Anterior cingulate cortex (tissue), 58 donors: ENCODE data around the gene DPPA5.
"Not testable (repeated sequence)": the region's sequence is repeated elsewhere in the genome, so short reads cannot be mapped to it uniquely, and the experiment has no call there.

Experiments used
- DNase-seq, 58 donors: peaks; one replicate each; lab custom pipeline; 2025; lab: John Stamatoyannopoulos, UW

The DPPA5 gene

DNA sequence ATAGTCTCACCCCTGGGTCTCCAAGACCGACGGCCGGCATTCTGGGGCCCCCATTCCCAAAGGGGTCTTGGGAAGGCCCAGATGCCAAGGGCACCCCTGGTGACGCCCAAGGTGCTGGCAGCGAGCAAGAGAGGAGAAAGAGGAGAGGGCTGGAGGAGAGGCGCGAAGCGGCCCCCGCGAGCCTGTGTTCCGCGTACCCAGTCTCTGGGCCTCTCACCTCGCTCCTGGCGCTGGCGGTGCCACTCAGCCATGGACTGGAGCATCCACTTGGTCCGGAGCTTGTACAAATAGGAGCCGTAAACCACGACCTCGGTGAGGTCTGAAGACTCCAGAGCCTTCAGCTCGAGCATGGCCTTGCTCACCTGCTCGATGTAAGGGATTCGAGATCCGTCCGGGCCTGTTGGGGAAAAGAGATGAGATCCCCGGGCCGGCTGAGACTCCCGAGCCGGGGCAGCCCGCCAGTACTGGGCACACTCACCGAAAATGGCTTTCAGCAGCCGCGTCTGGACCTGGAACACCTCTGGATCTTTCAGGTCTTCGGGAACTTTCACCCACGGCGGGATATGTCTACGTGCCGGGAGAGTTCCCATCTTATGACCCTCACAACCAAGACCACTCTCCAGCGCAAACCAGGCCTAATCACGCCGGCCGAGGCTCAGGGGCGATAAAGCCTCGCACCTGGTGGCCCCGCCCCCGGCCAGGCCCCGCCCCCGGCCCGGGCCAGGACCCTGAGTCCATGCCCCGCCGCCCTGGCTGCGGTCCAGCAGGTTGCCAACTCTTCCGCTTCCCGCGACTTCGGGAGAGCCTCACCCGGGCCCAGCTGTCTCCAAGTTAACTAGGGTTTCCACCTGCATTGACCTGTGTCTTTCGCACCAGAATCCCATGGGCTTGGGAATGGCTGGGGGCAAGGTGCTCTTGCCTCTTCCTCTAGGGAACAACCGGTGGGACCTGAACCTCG lies at the start of gene DPPA5:
Gene DPPA5, minus strand, starts transcription at position 641 of the 958 bp plus-strand sequence. Its CDS starts 51 bp downstream, at position 590.
- DNase-seq = no peak

DNA sequence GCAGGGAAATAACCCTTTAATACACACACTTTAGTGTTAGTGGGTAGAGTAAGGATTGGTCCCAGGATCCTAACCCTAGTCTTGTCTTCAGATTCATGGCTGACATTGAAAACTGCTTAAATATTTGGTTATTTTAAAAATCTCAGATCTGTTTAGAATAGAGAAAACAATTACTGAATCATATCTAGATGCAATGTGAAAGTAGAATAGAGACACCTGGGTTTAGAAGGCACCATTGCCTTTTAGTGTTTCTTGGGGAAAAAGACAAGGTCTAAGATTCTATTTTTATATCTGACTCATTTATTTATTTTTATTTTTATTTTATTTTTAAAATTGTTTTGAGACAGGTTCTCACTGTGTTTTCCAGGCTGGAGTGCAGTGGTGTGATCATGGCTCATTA lies 46.6 kb upstream of the DPPA5 start:
- DNase-seq = no peak

DNA sequence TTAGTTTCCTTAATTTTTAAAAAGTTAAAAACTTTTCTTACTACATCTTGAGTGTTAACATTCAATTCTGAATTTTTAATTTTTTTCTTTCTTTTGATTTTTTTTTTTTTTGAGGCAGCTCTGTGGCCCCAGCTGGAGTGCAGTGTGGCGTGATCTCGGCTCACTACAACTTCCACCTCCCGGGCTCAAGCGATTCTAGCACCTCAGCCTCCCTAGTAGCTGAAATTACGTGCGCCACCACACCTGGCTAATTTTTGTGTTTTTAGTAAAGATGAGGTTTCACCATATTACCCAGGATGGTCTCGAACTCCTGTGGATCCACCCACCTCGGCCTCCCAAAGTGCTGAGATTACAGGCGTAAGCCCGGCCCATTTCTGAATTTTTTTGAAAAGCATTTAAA lies 41.8 kb upstream of the DPPA5 start:
- DNase-seq = no peak

DNA sequence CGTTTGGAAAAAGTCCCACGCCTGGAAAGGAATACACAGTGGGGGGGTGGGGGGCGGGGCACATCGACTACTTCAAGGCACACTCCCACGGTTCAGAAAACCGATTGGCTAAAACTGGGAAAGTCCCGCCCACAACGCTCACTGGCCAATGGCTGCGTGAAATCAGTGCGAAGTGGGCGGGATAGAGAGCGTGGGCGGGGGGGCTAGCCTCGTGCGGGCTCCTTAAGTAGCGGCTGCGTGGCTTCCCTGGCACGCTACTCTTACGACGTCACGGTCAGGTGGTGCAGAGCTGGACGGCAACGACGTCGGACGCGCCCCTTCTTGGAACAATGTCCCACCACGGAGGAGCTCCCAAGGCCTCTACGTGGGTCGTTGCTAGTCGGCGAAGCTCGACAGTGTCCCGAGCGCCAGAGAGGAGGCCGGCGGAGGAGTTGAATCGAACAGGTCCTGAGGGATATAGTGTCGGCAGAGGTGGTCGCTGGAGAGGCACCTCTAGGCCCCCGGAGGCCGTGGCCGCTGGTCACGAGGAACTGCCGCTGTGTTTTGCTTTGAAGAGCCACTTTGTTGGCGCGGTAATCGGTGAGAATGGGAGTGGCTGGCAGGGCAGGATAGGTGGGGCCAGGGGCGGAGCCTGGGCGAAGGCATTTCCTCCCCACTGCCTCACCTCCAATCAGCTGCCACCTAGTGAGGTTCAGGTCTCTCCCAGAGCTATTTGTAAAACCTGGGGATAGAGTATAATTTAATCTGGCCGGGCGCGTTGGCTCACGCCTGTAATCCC lies 40.7 kb upstream of the DPPA5 start, which contains the start of gene DDX43:
Gene DDX43, plus strand, starts transcription at position 252 of the 778 bp plus-strand sequence. Its CDS starts 78 bp downstream, at position 330.
- DNase-seq = peak in 12 of 58 donors; percentile 1 to 36 (median 6)

DNA sequence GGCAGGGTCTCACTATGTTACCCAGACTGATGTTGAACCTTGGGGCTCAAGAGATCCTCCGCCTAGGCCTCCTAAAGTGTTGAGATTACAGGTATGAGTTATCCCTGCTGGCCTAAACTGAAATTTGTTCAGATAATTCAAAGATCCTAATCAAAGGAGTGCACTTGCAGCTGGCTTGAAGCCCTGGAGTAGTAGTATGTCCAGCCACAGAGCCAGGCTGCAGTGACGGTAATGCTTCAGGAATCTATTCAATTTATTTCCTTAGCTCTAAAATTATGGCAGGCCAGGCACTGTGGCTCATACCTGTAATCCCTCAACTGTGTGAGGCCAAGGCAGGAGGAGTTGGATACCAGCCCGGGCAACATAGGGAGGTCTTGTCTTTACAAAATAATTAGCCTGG lies 39.2 kb upstream of the DPPA5 start:
- DNase-seq = no peak

- DNase-seq = not testable (repeated sequence)
Measured at GRCh38 chr6:73392188-73392587, 38.1 kb upstream of the DPPA5 start.

- no peak for DNase-seq
Measured at GRCh38 chr6:73391675-73392074, 37.6 kb upstream of the DPPA5 start.

DNA sequence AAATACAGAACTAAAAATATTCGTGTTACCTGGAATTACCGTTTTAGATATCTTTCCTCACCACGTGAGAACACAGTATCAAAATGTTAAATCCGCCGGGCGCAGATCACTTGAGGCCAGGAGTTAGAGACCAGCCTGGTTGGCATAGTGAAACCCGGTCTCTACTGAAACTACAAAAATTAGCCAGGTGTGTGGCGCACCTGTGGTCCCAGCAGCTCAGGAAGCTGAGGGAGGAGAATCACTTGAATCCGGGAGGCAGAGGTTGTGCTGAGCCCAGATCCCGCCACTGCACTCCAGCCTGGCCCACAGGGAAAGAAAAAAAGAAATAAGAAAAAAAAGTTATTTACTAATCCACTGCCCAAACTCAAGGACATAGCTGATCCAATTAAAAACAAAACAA lies 35.8 kb upstream of the DPPA5 start:
- no peak for DNase-seq

GRCh38 chr6:73388800-73389512 lies 34.9 kb upstream of the DPPA5 start:
- peak in 34 of 58 donors; percentile 2 to 43 (median 12) for DNase-seq

GRCh38 chr6:73388433-73388799 lies 34.3 kb upstream of the DPPA5 start:
- DNase-seq = no peak

- DNase-seq = no peak
Measured at GRCh38 chr6:73382462-73383113, 28.5 kb upstream of the DPPA5 start.

GRCh38 chr6:73381531-73381930 lies 27.5 kb upstream of the DPPA5 start:
- not testable (repeated sequence) for DNase-seq

DNA sequence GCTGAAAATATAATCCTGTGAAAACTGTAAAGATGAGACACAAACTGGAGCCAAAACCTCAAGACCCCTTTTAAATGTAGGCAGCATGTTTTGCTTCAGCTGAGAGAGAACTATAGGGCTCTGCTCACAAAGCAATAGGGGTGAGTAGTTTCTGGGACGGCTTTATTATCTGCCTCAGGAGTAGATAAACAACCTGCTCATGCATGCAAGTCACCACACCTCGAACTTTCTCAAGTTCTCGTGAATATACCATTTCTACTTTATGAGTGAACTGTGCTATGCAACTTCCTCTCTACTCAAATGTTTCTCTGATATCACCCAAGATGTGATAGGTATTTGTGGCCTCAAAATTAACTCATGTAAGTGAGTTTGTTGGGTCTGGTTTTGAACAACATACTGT lies 23.1 kb upstream of the DPPA5 start:
- no peak for DNase-seq

GRCh38 chr6:73375216-73375615 lies 21.1 kb upstream of the DPPA5 start:
- DNase-seq = no peak

- peak in 13 of 58 donors; percentile 3 to 26 (median 13) for DNase-seq
Measured at GRCh38 chr6:73372516-73372915, 18.4 kb upstream of the DPPA5 start.

- DNase-seq = no peak
Measured at GRCh38 chr6:73371984-73372383, 17.9 kb upstream of the DPPA5 start.

DNA sequence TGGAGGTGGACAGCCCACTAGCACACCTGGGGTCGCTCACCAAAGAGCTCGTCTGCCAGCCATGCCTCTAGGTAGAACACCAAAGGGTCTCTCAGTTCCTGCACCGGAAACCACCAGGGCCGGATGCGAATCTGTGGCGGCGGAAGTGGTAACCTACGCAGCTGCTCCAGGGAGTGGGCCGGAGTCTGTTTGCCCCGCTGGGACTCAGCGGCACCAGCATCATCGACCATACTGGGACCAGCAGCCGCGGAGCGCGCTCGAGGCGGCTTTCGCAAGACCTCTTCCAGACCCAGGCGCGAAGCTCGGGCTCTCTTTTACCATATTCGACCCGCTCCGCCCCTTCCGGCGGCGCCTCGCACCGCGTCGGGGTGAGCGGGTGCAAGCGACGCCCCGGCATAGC lies 15.5 kb upstream of the DPPA5 start, which contains the start of gene OOEP:
Gene OOEP, minus strand, starts transcription at position 335 of the 400 bp plus-strand sequence. Its CDS starts 105 bp downstream, at position 230.
- DNase-seq = no peak

GRCh38 chr6:73369157-73369556 lies 15.1 kb upstream of the DPPA5 start:
- DNase-seq = no peak

GRCh38 chr6:73368675-73369074 lies 14.6 kb upstream of the DPPA5 start:
- DNase-seq = no peak
